Muscle layer of duodenum (tissue), 2 donors: ENCODE results near the gene GPRIN2.

Experiments
- H3K27ac ChIP-seq: one replicate; pipeline ENCODE4 v1.7.0; 2013; ENCODE audit warnings: mild to moderate bottlenecking, low read length
- H3K27me3 ChIP-seq: one replicate; pipeline ENCODE4 v1.7.0; 2013; ENCODE audit warnings: low read depth, mild to moderate bottlenecking, control low read depth, low read length
- H3K36me3 ChIP-seq, 2 donors: one replicate each; pipeline ENCODE4 v1.7.0; 2013; ENCODE audit warnings: low read length in 2 of 2, control low read depth in 1 of 2, mild to moderate bottlenecking in 1 of 2; ENCODE audit not compliant: insufficient read depth in 2 of 2, control insufficient read depth in 1 of 2
- H3K4me1 ChIP-seq, 2 donors: one replicate each; pipeline ENCODE4 v1.7.0; 2013; ENCODE audit warnings: low read length in 2 of 2, mild to moderate bottlenecking in 2 of 2, control low read depth in 1 of 2, moderate library complexity in 1 of 2; ENCODE audit not compliant: insufficient read depth in 2 of 2, control insufficient read depth in 1 of 2
- H3K4me3 ChIP-seq, 2 donors: one replicate each; pipeline ENCODE4 v1.7.0; 2013; ENCODE audit warnings: low read length in 2 of 2, low read depth in 1 of 2, mild to moderate bottlenecking in 1 of 2
- H3K9me3 ChIP-seq, 2 donors: one replicate each; pipeline ENCODE4 v1.7.0; 2013; ENCODE audit warnings: low read length in 2 of 2, control low read depth in 1 of 2, mild to moderate bottlenecking in 1 of 2; ENCODE audit not compliant: control insufficient read depth in 1 of 2
- donor health status: healthy.

GPRIN2 gene

DNA sequence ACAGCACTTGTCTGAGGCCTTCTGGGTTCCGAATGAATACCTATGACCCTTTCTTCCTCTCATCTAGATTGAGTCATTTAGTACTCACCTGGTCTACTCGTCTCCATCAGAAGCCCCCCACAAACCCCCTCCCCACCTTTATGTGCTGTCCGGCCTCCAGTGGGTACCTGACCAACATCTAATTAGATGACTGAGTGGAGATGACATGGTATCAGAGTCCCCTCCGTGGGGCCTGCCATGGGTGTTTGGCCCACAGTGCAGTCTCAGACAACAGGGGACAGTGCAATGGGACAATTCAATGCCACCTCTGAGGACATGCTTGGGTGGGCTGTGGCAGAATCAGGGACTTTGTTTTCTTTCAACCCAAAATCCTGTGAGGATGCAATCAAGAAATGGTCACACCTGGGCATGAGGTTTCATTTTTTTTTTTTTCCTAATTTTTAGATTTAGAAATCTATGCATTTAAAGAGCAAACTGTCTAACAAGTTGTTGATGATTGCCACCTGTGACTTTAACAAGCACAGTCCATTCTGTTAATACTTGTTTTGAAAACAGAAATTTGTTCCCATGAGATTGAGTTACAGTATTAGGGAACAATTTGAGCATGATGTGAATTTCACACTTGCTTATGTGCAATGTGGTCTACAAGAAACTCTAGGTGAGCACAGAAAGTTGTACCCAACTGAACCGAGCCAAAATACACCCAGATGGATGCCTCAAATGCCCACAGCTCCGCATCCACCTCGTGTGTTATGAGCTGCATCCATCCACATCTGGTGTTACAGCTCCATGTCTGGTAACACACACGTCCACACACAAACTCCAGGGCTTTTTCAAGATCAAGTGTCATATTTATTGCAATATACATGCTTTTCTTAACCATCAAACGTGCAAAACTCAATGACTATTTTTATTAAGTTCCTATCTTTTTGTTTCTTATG is 27.5 kb downstream of the GPRIN2 start:
- Histone ChIP-seq H3K9me3 (no peaks in the 10 kb centered on the region), H3K27ac (no peak overlapping the region), H3K36me3 (no peaks in the 10 kb centered on the region), H3K4me3 (no peak overlapping the region), H3K27me3 (no peaks in the 10 kb centered on the region), H3K4me1 (peaks cover 0 to 2% of the 10 kb centered on the region in 2 donors)

DNA sequence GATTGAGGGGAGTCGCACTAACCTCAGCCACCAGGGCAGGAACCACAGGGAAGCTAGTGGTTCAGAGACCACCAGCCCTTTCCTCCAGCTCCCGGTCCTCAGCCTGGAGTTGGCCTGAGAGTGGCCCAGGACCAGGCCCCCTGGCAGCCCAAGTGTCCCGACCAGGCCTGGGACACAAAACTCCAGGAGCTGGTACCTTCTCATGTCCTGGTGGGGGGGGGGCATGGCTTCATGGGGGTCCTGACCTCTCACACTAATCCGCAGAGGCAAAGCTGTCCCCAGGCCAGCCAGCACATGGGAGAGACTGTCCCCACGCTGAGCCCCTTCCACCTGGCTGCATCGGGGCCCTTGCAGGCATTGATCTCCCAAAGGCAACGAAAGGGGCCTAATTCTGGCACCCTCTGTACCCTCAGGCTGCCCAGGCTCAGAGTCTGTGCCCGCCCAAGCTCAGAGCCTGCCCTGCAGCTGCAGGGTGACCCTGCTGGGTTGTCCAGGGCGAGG is 28.2 kb downstream of the GPRIN2 start:
- Histone ChIP-seq H3K4me1 (peaks cover 0 to 5% of the 10 kb centered on the region in 2 donors), H3K27me3 (no peaks in the 10 kb centered on the region), H3K36me3 (no peaks in the 10 kb centered on the region), H3K27ac (no peak overlapping the region), H3K9me3 (no peaks in the 10 kb centered on the region), H3K4me3 (no peak overlapping the region)

DNA sequence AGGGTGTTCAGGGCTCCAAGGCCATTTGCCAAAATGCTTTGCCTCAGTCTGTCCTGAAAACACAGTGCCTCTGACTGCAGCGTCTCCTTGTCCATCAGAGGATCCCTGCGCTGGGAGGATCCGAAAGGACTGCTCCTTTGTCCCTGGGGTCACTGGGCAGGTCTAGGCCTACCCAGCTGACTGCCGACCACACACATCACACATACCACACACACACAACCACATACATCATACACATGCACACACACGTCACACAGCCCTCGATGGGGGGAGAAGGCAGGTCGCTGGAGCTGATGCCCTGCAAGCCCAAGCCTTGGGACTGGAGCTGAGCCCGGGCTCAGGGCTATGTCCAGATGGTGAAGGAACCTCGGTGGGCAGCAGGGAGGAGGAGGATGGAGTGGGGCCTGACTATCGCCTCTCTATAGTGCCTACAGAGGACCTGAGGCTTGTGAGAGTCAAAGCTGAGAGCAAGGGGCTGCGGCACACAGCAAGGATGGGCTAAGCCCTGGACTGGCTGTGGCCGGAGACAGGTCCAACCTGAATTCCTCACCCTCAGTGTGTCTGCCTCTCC is 29.1 kb downstream of the GPRIN2 start:
- Histone ChIP-seq H3K36me3 (no peaks in the 10 kb centered on the region), H3K4me3 (no peak overlapping the region), H3K4me1 (peaks cover 0 to 5% of the 10 kb centered on the region in 2 donors), H3K9me3 (no peaks in the 10 kb centered on the region), H3K27me3 (no peaks in the 10 kb centered on the region), H3K27ac (no peak overlapping the region)

GRCh38 chr10:46526682-46527038 is 29.8 kb downstream of the GPRIN2 start:
- H3K27me3 ChIP-seq, result no peaks in the 10 kb centered on the region
- H3K27ac ChIP-seq, result no peak overlapping the region
- H3K9me3 ChIP-seq, result no peaks in the 10 kb centered on the region
- no peak overlapping the region for H3K4me3 ChIP-seq
- H3K36me3 ChIP-seq, result no peaks in the 10 kb centered on the region
- H3K4me1 ChIP-seq, result peaks cover 0 to 5% of the 10 kb centered on the region in 2 donors

- Histone ChIP-seq H3K27me3 (no peaks in the 10 kb centered on the region), H3K4me1 (peaks cover 0 to 5% of the 10 kb centered on the region in 2 donors), H3K27ac (no peak overlapping the region), H3K36me3 (no peaks in the 10 kb centered on the region), H3K4me3 (no peak overlapping the region), H3K9me3 (no peaks in the 10 kb centered on the region)
These were observed 30.4 kb downstream of the GPRIN2 start for GRCh38 chr10:46525824-46526681.

- H3K9me3 ChIP-seq, result no peaks in the 10 kb centered on the region
- no peak overlapping the region for H3K4me3 ChIP-seq
- H3K27me3 ChIP-seq, result no peaks in the 10 kb centered on the region
- no peak overlapping the region for H3K27ac ChIP-seq
- no peaks in the 10 kb centered on the region for H3K36me3 ChIP-seq
- peaks cover 0 to 5% of the 10 kb centered on the region in 2 donors for H3K4me1 ChIP-seq
These were observed 31.2 kb downstream of the GPRIN2 start for GRCh38 chr10:46525177-46525823.

DNA sequence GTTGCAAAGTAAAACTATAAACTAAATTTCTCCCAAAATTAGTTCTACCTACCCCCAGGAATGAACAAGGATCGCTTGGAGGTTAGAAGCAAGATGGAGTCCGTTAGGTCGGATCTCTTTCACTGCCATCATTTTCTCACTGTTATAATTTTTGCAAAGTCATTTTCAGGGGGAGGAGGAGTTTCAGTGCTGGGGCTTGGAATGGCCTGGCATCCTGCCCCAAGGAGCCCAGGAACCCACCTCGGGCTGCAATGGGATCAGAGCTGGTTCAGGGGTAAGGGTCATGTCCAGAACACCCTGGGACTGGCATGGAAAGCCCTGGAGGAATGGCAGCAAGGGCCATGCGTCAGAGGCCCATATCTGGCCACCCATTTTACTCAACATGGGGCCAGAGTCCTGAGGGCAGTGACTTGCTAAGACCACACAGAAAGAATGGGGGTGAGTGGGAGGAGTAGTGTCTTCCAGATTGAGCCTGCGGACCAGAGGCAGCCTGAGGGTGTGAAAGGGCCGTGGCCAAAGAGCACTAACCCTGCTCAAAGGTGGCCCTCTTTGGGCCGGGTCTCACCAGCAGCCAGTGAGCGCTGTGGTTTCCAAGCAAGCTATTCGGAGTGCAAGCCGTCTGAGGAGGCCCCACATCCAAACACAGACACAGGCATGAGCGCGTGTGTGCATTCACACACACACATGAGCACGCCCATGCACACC is 31.8 kb downstream of the GPRIN2 start:
- H3K4me3 ChIP-seq, result no peak overlapping the region
- H3K4me1 ChIP-seq, result peaks cover 0 to 5% of the 10 kb centered on the region in 2 donors
- no peaks in the 10 kb centered on the region for H3K9me3 ChIP-seq
- no peaks in the 10 kb centered on the region for H3K27me3 ChIP-seq
- H3K27ac ChIP-seq, result no peak overlapping the region
- H3K36me3 ChIP-seq, result no peaks in the 10 kb centered on the region

GRCh38 chr10:46523962-46524471 is 32.4 kb downstream of the GPRIN2 start:
- Histone ChIP-seq H3K36me3 (no peaks in the 10 kb centered on the region), H3K27me3 (no peaks in the 10 kb centered on the region), H3K9me3 (no peaks in the 10 kb centered on the region), H3K4me1 (peaks cover 0 to 5% of the 10 kb centered on the region in 2 donors), H3K27ac (no peak overlapping the region), H3K4me3 (no peak overlapping the region)

GRCh38 chr10:46523119-46523961 is 33.1 kb downstream of the GPRIN2 start:
- H3K4me3 ChIP-seq, result no peak overlapping the region
- no peak overlapping the region for H3K27ac ChIP-seq
- H3K27me3 ChIP-seq, result no peaks in the 10 kb centered on the region
- H3K36me3 ChIP-seq, result no peaks in the 10 kb centered on the region
- peaks cover 0 to 5% of the 10 kb centered on the region in 2 donors for H3K4me1 ChIP-seq
- H3K9me3 ChIP-seq, result no peaks in the 10 kb centered on the region
